ENCODE results near the gene LDLRAD3. TPM values are rescaled to one million over a fixed set of nuclear protein-coding genes. Genes with fewer than 3 reads are reported as not detected.

Gene LDLRAD3
- total RNA-seq, 1 donor from 2014 or later: 32.5 TPM

- DNase-seq (ENCODE audit: low read depth): no peak
Observed at GRCh38 chr11:36264011-36264972, 320.4 kb downstream of the LDLRAD3 start.

DNA sequence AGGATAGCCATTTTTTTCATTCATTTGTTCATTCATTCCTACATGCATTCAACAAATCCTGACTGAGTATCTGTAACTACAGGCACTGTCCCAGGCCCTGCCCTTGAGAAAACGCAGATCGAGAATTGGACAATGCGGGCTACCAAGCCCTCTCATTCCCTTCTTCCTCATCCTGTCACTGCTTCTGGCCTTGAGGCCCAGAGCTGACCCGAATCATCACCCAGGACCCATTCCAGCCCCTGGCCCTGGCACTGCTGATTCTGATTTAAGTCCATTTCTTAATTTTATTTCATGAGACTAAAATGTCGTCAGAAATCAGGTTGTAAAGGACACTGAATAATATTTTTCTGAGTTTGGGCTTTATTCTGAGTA, 321.1 kb downstream of the LDLRAD3 start:
- DNase-seq (ENCODE audit: low read depth): no peak

- peak; percentile 45 for DNase-seq (ENCODE audit: low read depth)
Observed at GRCh38 chr11:36265793-36266628, 322.1 kb downstream of the LDLRAD3 start.

DNA sequence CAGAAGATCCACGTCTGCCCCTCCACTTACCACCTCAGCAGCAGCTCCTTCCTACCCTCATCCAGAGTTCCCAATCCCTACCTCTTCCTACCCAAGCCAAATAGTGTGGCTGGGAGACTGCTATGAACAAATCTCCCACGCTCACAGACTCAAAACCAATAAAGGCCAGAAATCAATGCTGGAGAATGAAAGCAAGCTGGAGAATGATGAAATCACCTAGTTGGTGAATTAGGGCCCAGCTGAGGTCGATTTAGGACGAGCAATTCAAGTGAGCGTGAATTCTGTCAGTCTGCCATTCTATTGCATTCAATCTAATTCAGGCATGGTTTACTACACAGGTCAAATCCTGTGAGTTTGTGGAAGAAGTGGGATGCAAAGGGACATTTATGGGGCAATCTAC, 322.9 kb downstream of the LDLRAD3 start:
- no peak for DNase-seq (ENCODE audit: low read depth)

DNA sequence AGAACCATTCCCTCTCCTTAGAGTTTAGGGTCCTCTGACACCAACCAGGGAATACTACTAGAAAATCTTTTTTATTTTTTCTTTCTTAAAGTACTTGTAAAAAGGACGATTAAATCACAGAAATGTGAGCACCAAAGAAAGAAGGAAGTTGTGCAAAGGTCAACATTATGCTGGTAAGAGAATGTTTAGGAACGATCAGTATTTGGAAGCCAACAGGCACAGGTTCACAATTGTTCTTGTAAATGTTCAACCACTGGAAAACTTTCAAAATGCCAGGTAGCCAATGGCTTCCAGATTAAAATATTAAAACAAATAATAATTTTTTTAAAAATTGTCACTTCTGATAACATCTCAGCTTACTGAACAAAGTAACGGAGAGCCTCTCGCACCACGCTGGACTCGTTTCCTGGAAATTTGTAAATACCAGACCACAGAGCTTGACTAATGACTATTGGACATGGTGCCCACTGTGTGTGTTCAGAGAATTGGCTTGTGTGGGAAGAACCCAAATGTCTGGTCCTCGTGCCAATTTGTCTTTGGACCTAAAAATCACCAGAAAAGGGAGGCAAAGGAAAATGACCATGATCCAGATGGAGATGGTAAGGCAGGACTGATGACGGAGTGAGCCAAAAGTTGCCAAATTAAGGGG, 324.6 kb downstream of the LDLRAD3 start:
- no peak for DNase-seq (ENCODE audit: low read depth)

DNA sequence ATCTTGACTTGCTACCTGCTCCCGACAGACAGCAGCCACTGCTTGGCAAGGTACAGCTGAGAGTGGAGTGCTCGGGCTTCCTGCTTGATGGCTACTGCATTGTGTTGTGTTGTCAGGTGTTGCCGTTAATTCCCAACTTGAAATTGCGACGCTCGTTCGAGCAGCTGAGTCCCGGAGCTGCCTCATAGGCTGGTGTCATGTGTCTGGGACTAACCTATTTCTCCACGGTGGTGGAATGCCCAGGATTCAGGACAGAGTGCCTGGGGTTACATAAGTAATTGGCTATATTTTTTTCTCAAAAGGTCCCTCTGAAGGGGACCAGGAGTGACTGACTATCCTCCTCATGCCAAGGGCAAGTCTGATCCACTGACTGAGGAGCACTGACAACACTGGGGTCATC, 326.8 kb downstream of the LDLRAD3 start:
- DNase-seq (ENCODE audit: low read depth): no peak

DNA sequence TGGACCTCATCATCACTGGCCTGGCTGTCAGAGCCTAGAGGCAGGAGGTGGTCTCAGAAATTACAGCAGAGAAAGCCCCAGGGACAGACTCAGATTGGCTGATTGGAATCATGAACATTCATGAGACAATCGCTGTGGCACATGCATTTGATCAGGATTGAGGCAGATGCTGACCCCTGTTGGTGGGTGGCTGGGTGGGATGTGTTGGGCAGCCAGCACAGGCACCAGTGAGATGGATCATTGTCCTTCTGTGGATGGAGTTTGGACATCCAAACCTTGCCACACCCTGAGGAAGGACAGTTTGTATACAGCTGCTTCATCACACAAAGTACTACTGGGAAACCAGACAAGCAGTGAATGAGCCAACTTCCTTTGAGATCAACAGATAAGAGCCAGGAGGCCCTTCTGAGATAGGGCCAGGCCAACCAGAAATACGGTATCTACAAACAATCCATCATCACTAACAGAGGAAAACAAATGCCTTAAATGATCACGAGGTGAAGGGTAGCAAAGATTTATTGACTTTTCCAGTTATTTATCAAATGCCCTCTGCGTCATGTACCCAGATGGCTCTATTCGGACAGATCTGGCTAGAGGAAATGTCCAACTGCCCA, 328.0 kb downstream of the LDLRAD3 start:
- no peak for DNase-seq (ENCODE audit: low read depth)

- DNase-seq (ENCODE audit: low read depth): no peak
Observed at GRCh38 chr11:36273110-36273509, 329.2 kb downstream of the LDLRAD3 start.

GRCh38 chr11:36274414-36274813, 330.6 kb downstream of the LDLRAD3 start:
- DNase-seq (ENCODE audit: low read depth): peak; percentile 45

- DNase-seq (ENCODE audit: low read depth): peak; percentile 92
Observed at GRCh38 chr11:36278531-36279282, 334.8 kb downstream of the LDLRAD3 start.

GRCh38 chr11:36280531-36280930, 336.7 kb downstream of the LDLRAD3 start:
- DNase-seq (ENCODE audit: low read depth): peak; percentile 64

Small RNA genes within 50 kb of the gene (microRNA-seq; reads per million reads assigned to microRNA genes)
- gene MIR3973: not detected

Data from myocyte (in vitro differentiated cells).